GM12875 (cell line): ENCODE data around the gene WNT6.
A peak's percentile ranks its signal among the peaks of the same experiment; 100 is the strongest.

Source experiments
- H3K4me3 ChIP-seq: one replicate; pipeline ENCODE4 v1.5.1; 2011; ENCODE audit warnings: low read depth, low read length, control low read depth
- TF ChIP-seq, protein P1 (sequence below): IDR thresholded peaks from 2 replicates; pipeline ENCODE4 v1.5.1; 2011; ENCODE audit warnings: low read depth, mild to moderate bottlenecking, control low read depth, inconsistent platforms, low read length, moderate library complexity, borderline replicate concordance; ENCODE audit not compliant: insufficient read depth

The WNT6 gene

GRCh38 chr2:218872645-218873358 lies 13.2 kb downstream of the WNT6 start:
- TF ChIP-seq, protein P1, sequence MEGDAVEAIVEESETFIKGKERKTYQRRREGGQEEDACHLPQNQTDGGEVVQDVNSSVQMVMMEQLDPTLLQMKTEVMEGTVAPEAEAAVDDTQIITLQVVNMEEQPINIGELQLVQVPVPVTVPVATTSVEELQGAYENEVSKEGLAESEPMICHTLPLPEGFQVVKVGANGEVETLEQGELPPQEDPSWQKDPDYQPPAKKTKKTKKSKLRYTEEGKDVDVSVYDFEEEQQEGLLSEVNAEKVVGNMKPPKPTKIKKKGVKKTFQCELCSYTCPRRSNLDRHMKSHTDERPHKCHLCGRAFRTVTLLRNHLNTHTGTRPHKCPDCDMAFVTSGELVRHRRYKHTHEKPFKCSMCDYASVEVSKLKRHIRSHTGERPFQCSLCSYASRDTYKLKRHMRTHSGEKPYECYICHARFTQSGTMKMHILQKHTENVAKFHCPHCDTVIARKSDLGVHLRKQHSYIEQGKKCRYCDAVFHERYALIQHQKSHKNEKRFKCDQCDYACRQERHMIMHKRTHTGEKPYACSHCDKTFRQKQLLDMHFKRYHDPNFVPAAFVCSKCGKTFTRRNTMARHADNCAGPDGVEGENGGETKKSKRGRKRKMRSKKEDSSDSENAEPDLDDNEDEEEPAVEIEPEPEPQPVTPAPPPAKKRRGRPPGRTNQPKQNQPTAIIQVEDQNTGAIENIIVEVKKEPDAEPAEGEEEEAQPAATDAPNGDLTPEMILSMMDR, result no peak
- H3K4me3 ChIP-seq, result no peak overlapping the region

DNA sequence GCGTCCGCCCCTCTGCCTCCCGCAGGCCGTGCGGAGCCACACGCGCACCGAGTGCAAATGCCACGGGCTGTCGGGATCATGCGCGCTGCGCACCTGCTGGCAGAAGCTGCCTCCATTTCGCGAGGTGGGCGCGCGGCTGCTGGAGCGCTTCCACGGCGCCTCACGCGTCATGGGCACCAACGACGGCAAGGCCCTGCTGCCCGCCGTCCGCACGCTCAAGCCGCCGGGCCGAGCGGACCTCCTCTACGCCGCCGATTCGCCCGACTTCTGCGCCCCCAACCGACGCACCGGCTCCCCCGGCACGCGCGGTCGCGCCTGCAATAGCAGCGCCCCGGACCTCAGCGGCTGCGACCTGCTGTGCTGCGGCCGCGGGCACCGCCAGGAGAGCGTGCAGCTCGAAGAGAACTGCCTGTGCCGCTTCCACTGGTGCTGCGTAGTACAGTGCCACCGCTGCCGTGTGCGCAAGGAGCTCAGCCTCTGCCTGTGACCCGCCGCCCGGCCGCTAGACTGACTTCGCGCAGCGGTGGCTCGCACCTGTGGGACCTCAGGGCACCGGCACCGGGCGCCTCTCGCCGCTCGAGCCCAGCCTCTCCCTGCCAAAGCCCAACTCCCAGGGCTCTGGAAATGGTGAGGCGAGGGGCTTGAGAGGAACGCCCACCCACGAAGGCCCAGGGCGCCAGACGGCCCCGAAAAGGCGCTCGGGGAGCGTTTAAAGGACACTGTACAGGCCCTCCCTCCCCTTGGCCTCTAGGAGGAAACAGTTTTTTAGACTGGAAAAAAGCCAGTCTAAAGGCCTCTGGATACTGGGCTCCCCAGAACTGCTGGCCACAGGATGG lies 14.0 kb downstream of the WNT6 start:
- H3K4me3 ChIP-seq, result no peak overlapping the region
- TF ChIP-seq, protein P1, result no peak

DNA sequence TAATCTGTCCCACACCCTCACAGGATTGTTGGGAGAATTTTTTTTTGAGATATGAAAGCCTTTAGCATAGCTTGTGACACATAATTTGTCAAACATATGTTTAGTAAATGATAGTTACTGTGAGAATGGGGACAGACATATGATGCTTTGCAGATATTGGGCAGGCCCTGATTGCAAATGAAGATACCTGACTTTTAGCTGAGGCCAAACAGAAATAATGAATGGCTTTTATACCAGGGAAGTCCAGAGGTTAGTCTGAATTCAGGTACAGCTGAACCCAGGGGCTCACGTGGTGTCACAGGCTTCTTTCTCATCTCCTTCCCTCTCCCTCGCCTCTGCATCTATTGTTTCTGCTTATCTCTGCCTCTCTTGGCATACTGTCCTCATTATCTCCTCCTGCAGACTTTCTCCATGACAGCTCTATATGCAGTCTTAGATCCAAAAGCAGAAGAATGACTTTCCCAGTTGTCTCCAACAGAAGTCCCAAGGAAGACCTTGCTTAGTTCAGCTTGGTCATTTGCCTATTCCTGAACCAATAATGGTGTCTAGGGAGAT lies 16.2 kb downstream of the WNT6 start:
- TF ChIP-seq, protein P1, result no peak
- no peak overlapping the region for H3K4me3 ChIP-seq

GRCh38 chr2:218876562-218877219 lies 17.1 kb downstream of the WNT6 start:
- no peak overlapping the region for H3K4me3 ChIP-seq
- TF ChIP-seq, protein P1, result peak; percentile 93

GRCh38 chr2:218877331-218877730 lies 17.7 kb downstream of the WNT6 start:
- TF ChIP-seq, protein P1, result no peak; the same call in 1 of the 2 replicates
- H3K4me3 ChIP-seq, result no peak overlapping the region

GRCh38 chr2:218877891-218878290 lies 18.3 kb downstream of the WNT6 start:
- H3K4me3 ChIP-seq, result no peak overlapping the region
- TF ChIP-seq, protein P1, result no peak
